ENCODE data around the gene MVK.

MVK gene

GRCh38 chr12:109532721-109533486 is 40.7 kb upstream of the MVK start:
- H3K4me3 ChIP-seq (replicated peaks in 1 of 2; ENCODE audit: low read depth in 2 of 2, low read length in 2 of 2), result no peak overlapping the region
- no peak for DNase-seq (ENCODE audit: low read depth in 2 of 2)
- no peak for TF ChIP-seq CTCF (IDR thresholded peaks at IDR 0.05; ENCODE audit: low read depth, low read length)

- no peak for DNase-seq (ENCODE audit: low read depth in 2 of 2)
- TF ChIP-seq CTCF (IDR thresholded peaks at IDR 0.05; ENCODE audit: low read depth, low read length), result no peak
- H3K4me3 ChIP-seq (replicated peaks in 1 of 2; ENCODE audit: low read depth in 2 of 2, low read length in 2 of 2), result no peak overlapping the region
These were observed 40.2 kb upstream of the MVK start for GRCh38 chr12:109533487-109533740.

GRCh38 chr12:109534456-109534855 is 39.1 kb upstream of the MVK start:
- TF ChIP-seq CTCF (IDR thresholded peaks at IDR 0.05; ENCODE audit: low read depth, low read length), result no peak
- no peak for DNase-seq (ENCODE audit: low read depth in 2 of 2)
- H3K4me3 ChIP-seq (replicated peaks in 1 of 2; ENCODE audit: low read depth in 2 of 2, low read length in 2 of 2), result no peak overlapping the region

- no peak overlapping the region for H3K4me3 ChIP-seq (replicated peaks in 1 of 2; ENCODE audit: low read depth in 2 of 2, low read length in 2 of 2)
- no peak for DNase-seq (ENCODE audit: low read depth in 2 of 2)
- no peak for TF ChIP-seq CTCF (IDR thresholded peaks at IDR 0.05; ENCODE audit: low read depth, low read length)
These were observed 38.2 kb upstream of the MVK start for GRCh38 chr12:109535231-109535862.

- H3K4me3 ChIP-seq (replicated peaks in 1 of 2; ENCODE audit: low read depth in 2 of 2, low read length in 2 of 2), result no peak overlapping the region
- no peak for TF ChIP-seq CTCF (IDR thresholded peaks at IDR 0.05; ENCODE audit: low read depth, low read length)
- DNase-seq (ENCODE audit: low read depth in 2 of 2), result no peak
These were observed 37.7 kb upstream of the MVK start for GRCh38 chr12:109535863-109536250.

- no peak for TF ChIP-seq CTCF (IDR thresholded peaks at IDR 0.05; ENCODE audit: low read depth, low read length)
- DNase-seq (ENCODE audit: low read depth in 2 of 2), result no peak
- no peak overlapping the region for H3K4me3 ChIP-seq (replicated peaks in 1 of 2; ENCODE audit: low read depth in 2 of 2, low read length in 2 of 2)
These were observed 36.5 kb upstream of the MVK start for GRCh38 chr12:109537136-109537535.

Measured in cardiac fibroblast (primary cell).